Heart right ventricle (tissue), 16 donors: ENCODE results near the gene DERL3. TPM values are rescaled to one million over a fixed set of nuclear protein-coding genes. Genes with fewer than 3 reads are reported as not detected.

Experiments used
- ATAC-seq, 8 donors: fragments of 200-7000 bp; cut with Tn5 transposase; one replicate each; pipeline ENCODE4 v1.9.1; 2020; ENCODE audit warnings: mild to moderate bottlenecking in 8 of 8, moderate library complexity in 8 of 8, moderate number of reproducible peaks in 1 of 8
- DNase-seq, 2 donors: peaks; one replicate each; pipeline ENCODE4 v3.0.0-alpha.2; 2020
- H3K27ac ChIP-seq, 10 donors: fragments of 200-600 bp; sonication (generic) in 2 of 10; one replicate each; pipeline versions ENCODE4 v1.5.0 to v1.8.0; 2020 to 2022; ENCODE audit warnings: mild to moderate bottlenecking in 3 of 10
- H3K27me3 ChIP-seq, 7 donors: fragments of 200-600 bp; one replicate each; pipeline ENCODE4 v1.8.0; 2021 to 2022; ENCODE audit warnings: mild to moderate bottlenecking in 2 of 7
- H3K36me3 ChIP-seq, 9 donors: fragments of 200-600 bp; sonication (generic) in 1 of 9; one replicate each; pipeline versions ENCODE4 v1.5.0 to v1.8.0; 2020 to 2022; ENCODE audit warnings: mild to moderate bottlenecking in 2 of 9
- H3K4me1 ChIP-seq, 9 donors: fragments of 200-600 bp; sonication (generic) in 1 of 9; one replicate each; pipeline versions ENCODE4 v1.5.0 to v1.8.0; 2020 to 2022; ENCODE audit warnings: mild to moderate bottlenecking in 4 of 9
- H3K4me3 ChIP-seq, 10 donors: fragments of 200-600 bp; sonication (generic) in 2 of 10; one replicate each; pipeline versions ENCODE4 v1.5.0 to v1.8.0; 2020 to 2022; ENCODE audit warnings: mild to moderate bottlenecking in 7 of 10, moderate library complexity in 2 of 10
- H3K9me3 ChIP-seq, 11 donors: fragments of 200-600 bp in 10 of 11; sonication (generic) in 2 of 11; one replicate each; pipeline versions ENCODE4 v1.5.0 to v1.8.0; 2013 to 2022; ENCODE audit warnings: mild to moderate bottlenecking in 2 of 11, control low read depth in 1 of 11, moderate library complexity in 1 of 11
- CTCF ChIP-seq, 9 donors: fragments of 200-600 bp; sonication (generic) in 2 of 9; IDR thresholded peaks; one replicate each; pipeline versions ENCODE4 v1.5.0 to v1.8.0; 2021 to 2022; ENCODE audit warnings: antibody characterized with exemption in 9 of 9, mild to moderate bottlenecking in 5 of 9, moderate library complexity in 1 of 9
- WGBS, 2 donors: extraction: QIAGEN DNeasy Blood & Tissue Kit; methylation state at CpG; one replicate each; pipeline ENCODE4 v1.1.7; 2013; ENCODE audit warnings: inconsistent platforms in 1 of 2; 5-methylcytosine and 5-hydroxymethylcytosine counted together
- intact Hi-C, 10 donors: fragments of 100-400 bp; cut with DNase I; formaldehyde crosslinking; loops; one replicate each; pipeline versions ENCODE4 v1.11.1 to v1.14.2; 2022
- polyA plus RNA-seq, 2 donors: library from polyadenylated mRNA; stranded (reverse); fragments of 200-250 nt; gene quantifications; one replicate each; pipeline ENCODE4 v1.2.3, GENCODE V29; 2013
- total RNA-seq, 10 donors: library from RNA; stranded (reverse); fragmentation: NEBNext Ultra II Directional in 3 of 10; extraction: Animal tissue kit (Norgen Biotek cat#: 25700) in 3 of 10; gene quantifications; one replicate each; pipeline versions ENCODE4 v1.2.1 to v1.2.4, GENCODE V29; 2021 to 2023
- donor health status: Arrhythmogenic right ventricular cardiomyopathy.
- donor health status: ischemic (EF 13 %, LVEDD 7.1; RV severe dilation, severe dysfunction).
- donor health status: healthy with polysubstance abuse.
- donor health status: DM: no; HTN: yes; CAD: no.
- donor health status: DM: no; HTN: no; CAD: no.
- donor health status: ischemic (EF 25% LVEDD 6.9; RV normal size, moderate dysfunction).
- donor health status: ischemic (EF 25% LVEDD 5.7; RV mildly dilated, moderate dysfunction).
- donor health status: healthy.
- donor health status: DM: yes; HTN: yes; CAD: no.
- donor health status: Ischemic cardiomyopathy.
- donor health status: ischemic (EF 35%, LVEDD 5.7; RV mildly dilated, moderate dysfunction).
- donor health status: nonischemic (EF 11% LVEDD 7.7; RV severe dilation, severe dysfunction).
- donor health status: DM: yes; HTN: yes; CAD: no.
- donor health status: PGD.
- donor health status: ischemic (EF 29% LVEDD 5.4; RV normal size, mild dysfunction).
- donor health status: nonischemic (EF 23%, LVEDD 6.1; RV moderate dilation, normal function).

The DERL3 gene
- total and polyA plus RNA-seq, 12 donors: 0.91 to 14.1 (median 2.0) TPM

- Histone ChIP-seq H3K27ac (peak overlapping the region in 8 of 10 donors; percentile 6 to 94 (median 82)), H3K4me1 (peaks cover 14 to 73% (median 50%) of the 10 kb centered on the region in 9 donors)
- DNase-seq: no peak
Measured at GRCh38 chr22:23837911-23838680, 710 bp downstream of the DERL3 start.

GRCh38 chr22:23837496-23837859 is 1.3 kb downstream of the DERL3 start:
- DNase-seq (no peak), ATAC-seq (no peak)
- intact Hi-C loops: no loop called here
- 90 to 94% methylated on average over 12 of the region's 12 CpGs for WGBS, 2 donors
- Histone ChIP-seq H3K27me3 (no peaks in the 10 kb centered on the region), H3K36me3 (peaks cover 0 to 40% (median 0%) of the 10 kb centered on the region in 9 donors), H3K4me1 (peaks cover 16 to 77% (median 56%) of the 10 kb centered on the region in 9 donors), H3K27ac (peak overlapping the region in 8 of 10 donors; percentile 75 to 95 (median 91)), H3K9me3 (no peaks in the 10 kb centered on the region), H3K4me3 (no peak overlapping the region)
- TF ChIP-seq CTCF (IDR thresholded peaks at IDR 0.05): no peak

More at GRCh38 chr22:23837911-23838680, 710 bp downstream of the DERL3 start:
- intact Hi-C loops: no loop called here
- no peak for ATAC-seq
- Histone ChIP-seq H3K36me3 (peaks cover 0 to 37% (median 0%) of the 10 kb centered on the region in 9 donors), H3K27me3 (no peaks in the 10 kb centered on the region), H3K9me3 (no peaks in the 10 kb centered on the region), H3K4me3 (peak overlapping the region; percentile 14 to 58 (median 50))
- no peak for TF ChIP-seq CTCF (IDR thresholded peaks at IDR 0.05)
- WGBS, 2 donors: 41 to 46% methylated on average over 41 of the region's 41 CpGs

GRCh38 chr22:23836692-23837495 is 1.9 kb downstream of the DERL3 start:
- Histone ChIP-seq H3K4me3 (no peak overlapping the region), H3K36me3 (peaks cover 0 to 44% (median 0%) of the 10 kb centered on the region in 9 donors), H3K27ac (peak overlapping the region; percentile 75 to 95 (median 90)), H3K9me3 (no peaks in the 10 kb centered on the region), H3K27me3 (no peaks in the 10 kb centered on the region), H3K4me1 (peaks cover 15 to 81% (median 61%) of the 10 kb centered on the region in 9 donors)
- TF ChIP-seq CTCF (IDR thresholded peaks at IDR 0.05): no peak
- DNase-seq (no peak), ATAC-seq (no peak)
- intact Hi-C loops: no loop called here
- 70 to 83% methylated on average over 12 of the region's 12 CpGs for WGBS, 2 donors

GRCh38 chr22:23836281-23836680 is 2.5 kb downstream of the DERL3 start:
- Histone ChIP-seq H3K27ac (peak overlapping the region; percentile 75 to 95 (median 90)), H3K9me3 (no peaks in the 10 kb centered on the region), H3K27me3 (no peaks in the 10 kb centered on the region), H3K4me3 (no peak overlapping the region), H3K4me1 (peaks cover 18 to 87% (median 65%) of the 10 kb centered on the region in 9 donors), H3K36me3 (peaks cover 0 to 50% (median 0%) of the 10 kb centered on the region in 9 donors)
- ATAC-seq: peak in 2 of 8 donors; percentile 2 to 18
- no peak for TF ChIP-seq CTCF (IDR thresholded peaks at IDR 0.05)
- 62 to 67% methylated on average over 4 to 5 of the region's 5 CpGs for WGBS, 2 donors
- DNase-seq: no peak
- intact Hi-C loops: no loop called here
